ENCODE measurements around the gene MEX3C.

The MEX3C gene

DNA sequence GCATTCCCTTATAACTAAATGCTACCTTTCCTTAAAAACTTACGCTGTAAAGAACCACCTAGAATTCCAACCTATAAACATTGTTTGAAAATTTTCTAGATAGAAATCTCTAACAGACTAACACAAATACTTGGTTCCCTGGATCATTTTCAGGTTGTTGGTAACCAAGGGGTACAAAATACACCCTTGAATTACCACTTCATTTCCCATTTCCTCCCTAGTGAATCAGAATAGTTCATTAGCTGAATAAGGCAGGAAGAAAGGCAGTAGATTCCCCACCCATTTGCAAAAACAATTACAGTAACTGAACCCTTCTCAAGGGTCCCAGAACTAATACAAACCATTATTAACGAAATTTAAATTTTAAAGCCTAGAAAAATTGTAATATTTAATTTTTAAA lies 5.5 kb downstream of the MEX3C start:
- no peak for DNase-seq (ENCODE audit: low read depth in 3 of 3, low spot score in 1 of 3)

DNA sequence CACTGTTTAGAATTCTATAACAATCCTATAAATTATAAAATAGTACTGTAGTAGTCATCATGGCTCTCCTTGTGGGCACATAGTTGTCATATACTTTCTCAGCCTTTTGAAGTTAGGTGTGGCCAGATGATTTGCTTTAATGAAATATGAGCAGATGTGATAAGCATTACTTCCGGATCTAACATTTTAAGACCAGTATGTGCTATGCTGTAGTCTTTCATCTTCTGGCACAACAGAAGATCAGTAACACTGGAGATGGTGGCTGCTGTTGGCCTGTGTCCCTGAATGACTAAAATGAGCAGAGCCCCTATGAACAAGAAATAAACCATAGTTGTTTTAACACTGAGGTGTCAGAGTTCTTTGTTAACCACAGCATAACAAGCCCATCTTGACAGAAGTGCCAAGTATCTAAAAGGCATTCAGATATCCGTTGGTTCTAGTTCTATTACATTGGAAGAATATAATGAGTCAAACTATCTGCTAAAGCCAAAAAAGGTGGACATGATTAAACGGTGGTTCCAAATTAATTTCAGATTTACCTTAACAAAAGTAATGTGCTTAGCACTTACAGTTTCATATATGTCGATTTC lies 6.3 kb downstream of the MEX3C start:
- DNase-seq (ENCODE audit: low read depth in 3 of 3, low spot score in 1 of 3): no peak

DNA sequence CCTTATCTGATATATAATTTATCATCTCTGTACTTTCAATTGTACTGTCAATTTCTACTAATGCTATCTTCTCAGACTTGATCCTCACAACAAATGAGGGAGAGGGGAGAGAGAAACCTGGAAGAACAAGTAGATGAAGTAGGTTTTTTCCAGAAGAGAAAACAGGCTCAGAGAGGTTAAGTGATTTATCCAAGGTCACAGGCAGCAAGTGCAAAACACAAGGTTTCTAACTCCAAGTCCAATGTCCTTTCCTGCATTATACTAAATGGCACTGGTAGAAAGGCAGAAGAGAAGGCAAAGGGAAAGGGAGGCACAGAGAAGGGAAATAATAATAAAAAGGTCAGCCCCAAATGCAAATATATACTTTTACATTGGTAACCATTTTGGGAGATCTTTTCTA lies 7.5 kb downstream of the MEX3C start:
- no peak for DNase-seq (ENCODE audit: low read depth in 3 of 3, low spot score in 1 of 3)

DNA sequence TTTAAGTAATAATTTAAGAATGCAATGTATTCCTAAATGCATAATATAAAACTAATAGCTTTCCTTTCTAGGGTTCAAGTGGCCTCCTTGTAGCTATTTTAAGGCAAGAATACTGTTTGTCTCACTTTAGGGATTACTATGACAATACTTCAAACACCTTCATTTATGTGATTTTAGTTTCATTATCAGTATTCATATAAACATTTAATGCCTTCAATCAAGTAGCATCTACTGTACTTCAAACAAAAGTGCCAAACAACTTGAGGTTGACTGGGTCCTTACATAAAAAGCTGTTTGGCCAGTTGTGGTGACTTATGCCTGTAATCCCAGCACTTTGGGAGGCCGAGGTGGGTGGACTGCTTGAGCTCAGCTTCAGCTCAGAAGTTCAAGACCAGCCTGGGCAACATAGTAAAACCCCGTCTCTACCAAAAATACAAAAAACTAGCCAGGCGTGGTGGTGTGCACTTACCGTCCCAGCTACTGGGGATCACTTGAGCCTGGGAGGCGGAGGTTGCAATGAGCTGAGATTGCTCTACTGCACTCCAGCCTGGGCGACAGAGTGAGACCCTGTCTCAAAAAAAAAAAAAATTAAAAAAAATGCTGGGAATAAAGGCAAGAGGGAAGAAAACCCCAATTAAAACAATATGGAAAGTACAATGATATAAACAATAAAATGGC lies 9.3 kb downstream of the MEX3C start:
- DNase-seq (ENCODE audit: low read depth in 3 of 3, low spot score in 1 of 3): no peak

DNA sequence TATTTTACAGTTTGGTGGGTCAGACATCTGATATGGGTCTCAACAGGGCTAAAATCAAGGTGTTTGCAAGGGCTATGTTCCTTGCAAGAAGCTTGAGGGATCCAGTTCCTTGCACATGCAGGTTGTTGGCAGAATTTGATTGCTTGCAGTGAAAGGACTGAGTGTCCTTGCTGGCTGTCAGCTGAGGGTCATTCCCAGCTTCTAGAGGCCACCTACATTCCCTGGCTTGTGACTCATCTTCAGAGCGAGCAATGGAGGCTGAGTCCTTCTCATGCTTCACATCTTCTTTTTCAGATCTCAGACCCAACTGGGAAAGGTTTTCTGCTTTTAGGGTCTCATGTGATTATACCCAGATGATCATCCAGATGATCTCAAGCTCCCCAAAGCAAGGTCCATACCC lies 12.4 kb downstream of the MEX3C start:
- DNase-seq (ENCODE audit: low read depth in 3 of 3, low spot score in 1 of 3): no peak

DNA sequence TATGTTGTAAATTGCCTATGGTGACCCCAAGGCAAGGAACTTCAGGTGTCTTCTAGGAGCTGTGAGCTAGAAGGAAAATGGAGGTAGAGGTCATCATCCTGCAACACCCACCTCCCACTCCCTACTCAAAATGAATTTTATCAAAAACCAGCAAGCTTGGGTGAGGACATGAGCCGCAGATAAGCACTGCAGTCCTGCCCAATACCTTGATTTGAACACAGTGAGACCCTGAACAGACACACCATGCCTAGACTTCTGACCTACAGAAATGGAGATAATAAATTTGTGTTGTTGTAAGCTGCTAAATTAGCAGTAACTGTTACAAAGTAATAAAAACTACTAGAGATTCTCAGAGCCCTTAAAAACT lies 13.4 kb downstream of the MEX3C start:
- DNase-seq (ENCODE audit: low read depth in 3 of 3, low spot score in 1 of 3): no peak

DNA sequence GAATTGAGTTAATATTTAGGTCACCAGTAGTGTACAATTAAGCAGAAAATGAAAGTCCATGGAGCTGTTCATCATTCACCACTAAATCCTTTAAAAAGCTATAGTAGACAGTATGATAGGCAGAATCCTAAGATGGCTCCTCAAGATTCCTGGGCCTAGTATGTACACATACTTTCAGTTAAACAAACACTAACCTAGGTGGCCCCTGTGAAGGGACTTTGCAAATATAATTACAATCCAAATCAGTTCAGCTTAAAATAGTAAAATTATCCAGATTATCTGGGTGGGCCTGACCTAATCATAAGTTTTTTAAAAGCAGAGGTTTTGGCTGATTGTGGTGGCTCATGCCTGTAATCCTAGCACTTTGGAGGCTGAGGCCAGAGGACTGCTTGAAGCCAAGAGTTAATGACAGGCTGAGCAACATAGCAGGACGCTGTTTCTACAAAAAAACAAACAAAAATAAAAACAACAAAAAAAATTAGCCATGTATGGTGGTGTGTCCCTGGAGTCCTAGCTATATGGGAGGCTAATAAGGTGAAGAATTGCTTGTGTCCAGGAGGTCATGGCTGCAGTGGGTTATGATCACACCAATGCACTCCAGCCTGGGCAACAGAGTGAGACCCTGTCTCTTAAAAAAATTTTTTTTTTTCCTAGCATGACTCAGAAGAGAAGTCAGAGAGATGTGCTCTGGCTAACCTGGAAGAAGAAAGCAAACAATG lies 13.9 kb downstream of the MEX3C start:
- DNase-seq (ENCODE audit: low read depth in 3 of 3, low spot score in 1 of 3): no peak

DNA sequence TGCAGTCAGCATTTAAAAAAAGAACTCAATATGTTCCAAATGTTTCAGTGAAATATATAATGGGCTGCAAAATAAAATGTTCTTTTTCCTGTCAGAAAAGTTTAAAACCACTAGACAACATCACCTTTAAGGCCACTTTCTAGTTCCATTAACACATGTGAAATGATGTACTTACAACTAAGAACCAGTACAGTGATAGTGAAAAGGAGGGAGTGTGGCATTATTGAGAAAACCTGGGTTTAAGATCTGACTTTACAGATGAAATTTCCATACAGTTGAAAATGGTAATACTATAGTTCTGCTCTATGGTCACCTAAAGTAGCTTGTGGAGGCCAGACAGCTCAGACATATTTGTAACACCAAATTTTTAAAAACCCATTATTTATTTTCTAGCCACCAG lies 14.7 kb downstream of the MEX3C start:
- no peak for DNase-seq (ENCODE audit: low read depth in 3 of 3, low spot score in 1 of 3)

DNA sequence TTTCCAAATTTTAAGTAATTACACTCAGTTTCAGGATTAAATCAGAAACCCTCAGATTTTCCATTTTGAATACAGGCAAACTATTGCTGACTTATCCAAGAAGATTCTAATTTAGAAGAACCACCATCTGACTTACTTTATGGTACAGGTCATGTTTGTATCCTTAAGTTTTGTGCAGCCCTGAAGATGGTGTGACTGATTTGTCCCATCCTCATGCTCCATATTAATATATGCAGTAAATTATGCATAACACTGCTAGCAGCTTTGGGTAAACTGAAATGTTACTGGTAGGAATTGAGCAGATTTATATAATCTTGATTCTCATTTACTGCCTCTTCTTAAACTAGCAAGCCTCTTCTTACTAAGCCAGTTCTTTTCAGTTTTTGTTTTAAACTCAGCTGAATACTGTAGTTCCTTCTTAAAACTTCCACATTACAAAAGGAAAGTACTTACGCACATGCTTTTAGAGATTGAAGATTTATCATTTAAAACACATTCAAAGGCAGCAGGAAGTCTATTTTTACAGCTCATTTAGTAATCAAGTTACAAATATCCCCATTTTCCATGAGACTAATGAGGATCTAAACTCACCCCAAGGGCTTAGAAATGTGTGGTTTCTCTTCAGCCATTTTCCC lies 25.7 kb downstream of the MEX3C start:
- no peak for DNase-seq (ENCODE audit: low read depth in 3 of 3, low spot score in 1 of 3)

DNA sequence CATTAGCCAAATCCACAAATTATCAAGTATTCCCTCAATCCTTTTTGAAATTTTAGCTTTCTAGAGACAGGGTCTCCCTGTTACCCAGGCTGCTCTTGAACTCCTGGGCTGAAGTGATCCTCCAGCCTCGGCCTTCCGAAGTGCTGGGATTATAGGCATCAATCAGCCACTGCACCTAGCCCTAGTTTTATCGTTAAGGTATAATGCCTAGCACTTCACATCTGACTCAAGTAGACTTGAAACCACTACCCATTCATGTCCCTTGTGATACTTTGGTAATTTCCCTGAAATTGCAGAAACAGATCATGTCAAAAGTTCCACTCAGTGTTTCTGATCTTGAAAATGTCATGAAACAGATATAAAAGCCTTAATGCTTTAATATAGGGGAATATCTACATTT lies 26.3 kb downstream of the MEX3C start:
- no peak for DNase-seq (ENCODE audit: low read depth in 3 of 3, low spot score in 1 of 3)

DNA sequence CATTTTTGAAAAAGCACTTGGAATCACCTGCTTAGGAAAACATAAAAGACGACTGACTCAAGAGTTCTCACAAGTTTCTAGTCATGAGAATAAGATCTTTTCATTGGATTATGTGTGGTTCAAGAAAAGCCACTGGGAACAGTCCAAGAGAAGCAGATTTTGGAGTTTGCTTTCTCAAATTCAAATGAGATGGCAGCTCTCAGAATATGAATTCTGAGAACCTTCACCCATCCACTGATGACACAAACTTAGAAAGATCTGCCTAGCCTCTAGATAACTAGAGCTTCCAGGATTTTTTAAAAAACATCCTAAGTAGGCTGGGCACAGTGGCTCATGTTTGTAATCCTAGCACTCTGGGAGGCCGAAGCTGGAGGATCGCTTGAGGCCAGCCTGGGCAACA lies 26.8 kb downstream of the MEX3C start:
- no peak for DNase-seq (ENCODE audit: low read depth in 3 of 3, low spot score in 1 of 3)

DNA sequence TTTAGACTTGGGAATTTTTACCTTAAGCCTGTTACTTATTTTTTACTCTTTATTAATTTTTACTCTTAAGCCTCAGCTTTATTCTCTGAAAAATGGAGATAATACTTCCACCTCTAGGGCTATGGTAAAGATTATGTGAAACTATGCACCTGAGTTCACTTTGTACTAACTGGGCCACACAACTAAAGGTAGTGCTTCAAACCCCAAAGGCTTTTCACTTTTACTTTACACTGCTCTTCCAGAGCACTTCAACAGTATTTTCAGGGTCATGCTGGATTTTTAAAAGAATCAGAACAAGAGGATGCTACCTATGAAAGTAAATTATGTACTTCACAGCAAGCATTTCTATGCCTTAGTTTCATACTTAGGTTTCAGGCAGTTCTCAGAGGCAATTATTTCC lies 27.8 kb downstream of the MEX3C start:
- no peak for DNase-seq (ENCODE audit: low read depth in 3 of 3, low spot score in 1 of 3)

DNA sequence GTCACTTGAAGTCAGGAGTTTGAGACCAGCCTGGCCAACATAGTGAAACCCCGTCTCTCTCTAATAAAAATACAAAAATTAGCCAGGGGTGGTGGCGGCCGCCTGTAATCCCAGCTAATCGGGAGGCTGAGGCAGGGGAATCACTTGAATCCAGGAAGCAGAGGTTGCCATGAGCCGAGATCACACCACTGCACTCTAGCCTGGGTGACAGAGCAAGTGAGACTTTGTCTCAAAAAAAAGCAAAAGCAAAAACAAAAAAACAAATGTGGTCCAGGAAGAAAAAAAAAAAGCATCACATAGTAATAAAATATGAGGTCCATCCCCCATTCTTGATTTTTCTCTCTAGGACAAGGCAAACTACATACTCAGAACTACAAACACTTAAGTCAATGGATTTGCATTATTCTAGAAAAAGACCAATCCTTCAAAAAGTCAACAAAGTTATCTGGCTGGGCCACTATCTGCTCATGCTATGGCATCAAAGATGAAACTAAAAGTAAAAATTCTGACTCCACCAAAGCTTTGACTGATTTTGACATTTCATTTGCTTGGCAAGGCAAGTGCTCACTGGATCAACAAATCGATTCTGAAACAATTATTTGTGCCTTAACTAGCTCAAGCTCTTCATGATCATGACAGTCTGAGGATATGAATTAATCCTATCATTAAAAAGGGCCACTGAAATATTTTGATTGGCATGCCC lies 28.4 kb downstream of the MEX3C start:
- DNase-seq (ENCODE audit: low read depth in 3 of 3, low spot score in 1 of 3): no peak

DNA sequence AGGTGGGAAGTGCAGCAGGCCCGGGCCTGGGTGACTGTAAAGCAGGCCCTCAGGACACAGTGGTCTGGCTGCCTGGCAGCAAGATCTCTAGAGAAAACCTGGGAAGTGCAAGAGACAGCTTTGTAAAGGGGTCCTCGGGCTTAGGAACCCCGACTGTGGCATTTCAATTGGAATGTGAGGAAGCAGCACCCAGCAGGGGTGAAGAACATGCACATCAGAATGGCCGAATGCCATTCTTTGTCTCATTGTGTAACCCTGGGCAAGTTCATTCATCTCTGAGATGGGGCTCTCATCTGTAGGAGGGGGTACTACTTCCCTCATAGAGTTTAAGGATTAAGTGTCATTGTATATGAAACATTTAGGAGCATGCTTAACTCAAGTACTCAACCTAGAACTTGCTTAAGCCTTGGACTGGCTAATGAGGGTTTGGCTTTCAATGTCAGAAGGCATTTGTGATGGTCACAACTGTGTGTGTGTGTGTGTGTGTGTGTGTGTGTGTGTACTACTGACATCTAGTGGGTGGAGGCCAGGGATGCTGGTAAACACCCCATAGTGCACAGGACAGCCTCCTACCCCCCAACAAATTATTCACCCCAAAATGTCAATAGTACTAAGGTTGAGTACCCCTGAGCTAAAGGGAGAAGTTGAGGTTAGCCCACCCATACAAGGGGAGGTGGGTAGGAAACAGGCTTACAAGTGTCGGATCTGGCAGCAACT lies 29.3 kb downstream of the MEX3C start:
- no peak for DNase-seq (ENCODE audit: low read depth in 3 of 3, low spot score in 1 of 3)

DNA sequence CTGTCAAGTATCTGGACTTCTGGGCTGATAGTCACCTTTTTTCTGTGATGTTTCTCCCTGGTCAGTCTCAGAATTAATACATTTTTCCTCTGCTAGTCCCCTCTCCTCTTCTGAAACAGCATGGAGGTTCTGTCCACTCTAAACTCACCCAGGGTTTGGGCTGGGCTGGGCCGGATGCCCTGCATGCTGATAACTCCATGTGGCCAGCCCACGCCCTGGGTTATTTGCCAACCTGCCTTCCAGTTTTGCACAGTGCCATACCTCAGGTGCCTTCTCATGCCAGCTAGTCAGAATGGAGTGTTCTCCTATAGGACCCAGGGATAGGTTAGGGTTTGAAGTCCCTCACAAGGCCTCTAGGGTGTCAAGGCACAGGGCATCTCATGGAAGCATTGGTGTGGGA lies 32.2 kb downstream of the MEX3C start:
- no peak for DNase-seq (ENCODE audit: low read depth in 3 of 3, low spot score in 1 of 3)

DNA sequence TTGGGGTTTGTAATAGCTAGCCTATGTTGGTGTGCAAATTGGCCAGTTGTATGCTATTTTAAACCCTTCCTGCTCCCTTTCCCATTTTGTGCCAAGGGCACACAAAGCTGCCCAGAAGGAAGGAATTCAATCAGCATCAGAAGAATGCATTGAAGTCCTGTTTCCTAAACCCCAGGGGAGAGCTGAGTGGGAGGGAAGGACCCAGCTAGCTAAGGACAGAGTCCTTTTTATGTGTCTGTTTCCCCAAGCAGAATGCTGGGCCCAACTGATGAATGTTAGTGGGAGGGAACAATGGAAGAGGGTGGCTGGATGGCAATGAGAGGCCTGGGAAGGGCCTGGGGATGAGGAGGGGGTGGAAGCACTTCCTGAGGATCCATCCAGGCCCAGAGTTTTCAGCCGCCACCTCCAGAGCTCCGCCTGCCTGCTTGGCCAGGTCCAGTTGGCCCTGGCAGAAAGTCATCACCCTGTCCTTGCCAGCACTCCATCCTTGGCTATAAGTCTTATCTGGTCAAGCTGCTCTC lies 32.7 kb downstream of the MEX3C start:
- no peak for DNase-seq (ENCODE audit: low read depth in 3 of 3, low spot score in 1 of 3)

DNA sequence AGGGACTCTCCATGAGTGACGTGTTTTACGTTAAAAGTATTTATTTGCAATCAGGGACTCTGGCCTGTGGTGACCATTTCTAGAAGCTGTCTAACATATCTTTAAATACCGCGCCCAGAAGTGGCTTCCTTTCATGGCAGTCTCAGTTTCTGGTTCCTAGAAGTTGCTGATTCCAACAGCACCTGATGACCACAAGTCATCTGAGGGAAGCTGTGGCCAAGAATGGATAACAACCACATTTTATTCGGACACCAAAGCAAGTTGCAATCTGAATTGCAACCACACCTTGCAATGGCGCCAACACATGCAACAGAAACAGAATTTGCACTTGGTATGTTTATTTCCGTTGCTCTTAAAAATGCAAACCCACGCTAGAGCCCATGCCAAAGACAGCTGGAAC lies 33.1 kb downstream of the MEX3C start:
- no peak for DNase-seq (ENCODE audit: low read depth in 3 of 3, low spot score in 1 of 3)

DNA sequence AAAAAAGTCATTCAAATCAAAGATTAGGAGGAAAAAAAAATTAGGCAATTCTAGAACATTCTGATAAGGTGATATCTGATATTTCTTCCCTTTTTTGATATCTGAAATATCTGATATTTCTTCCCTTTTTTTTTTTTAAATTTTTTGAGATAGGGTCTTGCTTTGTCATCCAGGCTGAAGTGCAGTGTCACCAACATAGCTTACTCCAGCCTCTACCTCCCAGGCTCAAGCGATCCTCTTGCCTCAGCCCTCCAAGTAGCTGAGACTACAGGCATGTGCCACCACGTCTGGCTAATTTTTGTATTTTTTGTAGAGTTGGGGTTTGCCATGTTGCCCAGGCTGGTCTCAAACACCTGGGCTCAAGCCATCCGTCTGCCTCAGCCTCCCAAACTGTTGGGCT lies 33.9 kb downstream of the MEX3C start:
- DNase-seq (ENCODE audit: low read depth in 3 of 3, low spot score in 1 of 3): no peak

DNA sequence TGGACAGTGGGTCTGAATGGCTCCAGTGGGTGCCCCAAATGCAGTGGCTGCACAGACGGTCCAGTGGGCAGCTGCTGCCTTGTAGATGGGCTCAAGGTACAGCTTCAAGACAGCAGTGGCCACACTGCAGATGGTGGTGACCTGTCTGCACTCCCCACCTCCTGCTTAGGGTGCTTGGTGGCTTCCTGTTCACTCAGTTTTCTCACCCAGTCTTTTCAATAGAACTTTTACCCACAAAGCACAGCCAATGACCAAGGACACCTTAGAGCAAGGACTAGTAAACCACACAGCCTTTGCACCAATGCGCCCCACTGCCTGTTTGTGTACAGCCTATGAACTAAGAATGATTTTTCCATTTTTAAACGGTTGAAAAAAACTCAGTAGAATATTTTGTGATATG lies 34.9 kb downstream of the MEX3C start:
- DNase-seq (ENCODE audit: low read depth in 3 of 3, low spot score in 1 of 3): no peak

DNA sequence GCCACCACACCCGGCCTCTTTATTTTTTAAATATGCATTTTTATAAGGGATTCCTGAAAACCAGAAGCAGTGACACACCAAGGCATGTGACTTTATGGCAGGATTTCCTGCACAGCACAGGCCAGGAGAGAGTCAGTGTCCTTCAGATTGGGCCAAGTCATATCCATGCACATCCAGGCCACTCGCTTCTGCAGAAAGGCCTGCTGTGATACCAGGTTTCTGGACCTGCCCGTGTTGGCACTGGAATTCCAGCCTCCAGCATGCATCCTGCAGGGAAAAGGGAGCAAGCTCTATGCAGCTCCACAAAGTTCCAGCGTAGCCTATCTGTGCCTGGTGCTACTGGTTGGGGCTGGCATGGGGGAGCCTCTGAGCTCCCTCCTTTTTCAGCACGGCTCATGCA lies 36.8 kb downstream of the MEX3C start:
- no peak for DNase-seq (ENCODE audit: low read depth in 3 of 3, low spot score in 1 of 3)

DNA sequence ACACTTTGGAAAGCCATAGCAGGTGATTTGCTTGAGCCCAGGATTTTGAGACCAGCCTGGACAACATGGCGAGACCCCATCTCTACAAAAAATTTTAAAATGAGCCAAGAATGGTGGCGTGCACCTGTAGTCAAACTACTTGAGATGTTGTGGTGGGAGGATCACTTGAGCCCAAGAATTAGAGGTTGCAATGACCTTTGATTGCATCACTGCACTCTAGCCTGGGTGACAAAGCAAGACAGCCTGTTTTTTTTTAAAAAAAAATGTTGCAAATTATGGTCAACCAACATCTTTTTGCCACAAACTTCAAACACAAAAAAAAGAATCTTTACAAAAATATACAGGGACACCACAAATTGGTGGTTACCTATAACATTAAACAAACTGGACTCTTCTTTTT lies 40.3 kb downstream of the MEX3C start:
- DNase-seq (ENCODE audit: low read depth in 3 of 3, low spot score in 1 of 3): no peak

Data from stimulated activated CD4-positive, alpha-beta T cell treated with anti-CD3 and anti-CD28 coated beads, TNF-alpha, amount 100 ng/mL, for 1 hour (primary cell).